T-helper 17 cell (primary cell): ENCODE results near the gene WWOX. TPM values are rescaled to one million over a fixed set of nuclear protein-coding genes. Genes with fewer than 3 reads are reported as not detected.

Experiments
- ATAC-seq: fragments of 150-1000 bp; cut with Tn5 transposase; 2 replicates; pipeline ENCODE4 v1.10.0; 2021; ENCODE audit warnings: mild to moderate bottlenecking, moderate library complexity
- DNase-seq, 3 donors: peaks; one replicate each; pipeline versions ENCODE4 v3.0.0 to v3.0.0-alpha.2; 2020 to 2021
- H3K9me3 ChIP-seq: one replicate; pipeline ENCODE4 v1.7.0; 2013; ENCODE audit warnings: low read length, mild to moderate bottlenecking; ENCODE audit not compliant: control insufficient read depth, poor library complexity, severe bottlenecking
- H3K27ac Mint-ChIP-seq: one replicate; pipeline ENCODE4 v1.8.0; 2022; ENCODE audit warnings: mild to moderate bottlenecking, moderate library complexity, mixed read lengths
- H3K27me3 Mint-ChIP-seq: one replicate; pipeline ENCODE4 v1.8.0; 2022; ENCODE audit warnings: mixed read lengths
- H3K36me3 Mint-ChIP-seq: one replicate; pipeline ENCODE4 v1.8.0; 2022; ENCODE audit warnings: low read depth, mixed read lengths
- H3K4me1 Mint-ChIP-seq: one replicate; pipeline ENCODE4 v1.8.0; 2022; ENCODE audit warnings: mild to moderate bottlenecking, mixed read lengths
- H3K4me3 Mint-ChIP-seq: one replicate; pipeline ENCODE4 v1.8.0; 2022; ENCODE audit warnings: mild to moderate bottlenecking, moderate library complexity, mixed read lengths
- total RNA-seq, 4 donors: library from RNA in 2 of 4; stranded (reverse) in 2 of 4; gene quantifications; one replicate each; pipeline ENCODE4 v1.2.3 and lab custom pipeline; 2022 to 2026

The WWOX gene
- total RNA-seq, 2 donors from 2014 or later = 26.8 to 29.7 TPM

DNA sequence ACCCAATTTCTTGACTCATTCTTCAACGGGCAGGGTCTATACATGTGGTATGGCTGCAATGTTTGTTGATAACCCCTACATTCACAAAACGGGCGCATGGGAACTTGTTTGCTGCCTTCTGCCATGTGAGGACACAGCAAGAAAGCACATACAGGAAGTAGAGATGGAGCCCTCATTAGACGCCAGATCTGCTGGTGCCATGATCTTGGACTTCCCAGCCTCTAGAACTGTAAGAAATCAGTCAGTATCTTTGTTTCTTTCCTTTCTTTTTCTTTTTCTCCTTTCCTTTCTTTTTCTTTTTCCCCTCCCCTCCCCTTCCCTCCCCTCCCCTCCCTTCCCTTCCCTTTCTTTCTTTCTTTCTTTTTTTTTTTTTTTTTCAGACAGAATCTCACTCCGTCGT is 165.2 kb downstream of the WWOX start:
- DNase-seq = no peak
- no peaks in the 10 kb centered on the region for H3K9me3 ChIP-seq
- no peak overlapping the region for H3K27ac Mint-ChIP-seq
- peaks cover 2% of the 10 kb centered on the region for H3K36me3 Mint-ChIP-seq
- no peaks in the 10 kb centered on the region for H3K4me1 Mint-ChIP-seq
- no peak for ATAC-seq
- H3K4me3 Mint-ChIP-seq = no peak overlapping the region
- H3K27me3 Mint-ChIP-seq = no peaks in the 10 kb centered on the region

GRCh38 chr16:78269256-78269655 is 169.8 kb downstream of the WWOX start:
- DNase-seq = no peak
- Mint-ChIP-seq H3K27me3 (no peaks in the 10 kb centered on the region), H3K4me3 (no peak overlapping the region), H3K4me1 (no peaks in the 10 kb centered on the region), H3K36me3 (peaks cover 2% of the 10 kb centered on the region), H3K27ac (no peak overlapping the region)
- ATAC-seq = no peak
- H3K9me3 ChIP-seq = no peaks in the 10 kb centered on the region

DNA sequence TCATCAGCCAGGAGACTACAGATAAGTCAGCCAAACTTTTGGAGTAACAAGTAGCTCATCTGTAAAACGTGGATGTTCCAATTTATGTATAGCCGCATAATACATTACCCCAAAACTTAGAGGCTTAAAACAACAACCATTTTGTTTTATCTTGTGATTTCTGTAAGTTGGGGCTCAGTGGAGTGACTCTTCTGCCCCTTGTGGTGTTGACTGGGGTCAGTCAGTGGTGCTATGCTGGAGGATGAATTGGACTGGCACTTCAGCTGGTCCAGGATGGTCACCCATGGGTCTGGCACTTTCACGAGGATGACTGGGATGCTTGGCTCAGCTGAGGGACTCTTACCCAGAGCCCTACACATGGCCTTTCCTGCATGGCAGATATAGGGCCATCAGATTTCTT is 172.5 kb downstream of the WWOX start:
- no peaks in the 10 kb centered on the region for H3K4me1 Mint-ChIP-seq
- no peaks in the 10 kb centered on the region for H3K9me3 ChIP-seq
- H3K4me3 Mint-ChIP-seq = no peak overlapping the region
- DNase-seq (no peak), ATAC-seq (no peak)
- H3K27ac Mint-ChIP-seq = no peak overlapping the region
- H3K36me3 Mint-ChIP-seq = peaks cover 2% of the 10 kb centered on the region
- H3K27me3 Mint-ChIP-seq = no peaks in the 10 kb centered on the region

DNA sequence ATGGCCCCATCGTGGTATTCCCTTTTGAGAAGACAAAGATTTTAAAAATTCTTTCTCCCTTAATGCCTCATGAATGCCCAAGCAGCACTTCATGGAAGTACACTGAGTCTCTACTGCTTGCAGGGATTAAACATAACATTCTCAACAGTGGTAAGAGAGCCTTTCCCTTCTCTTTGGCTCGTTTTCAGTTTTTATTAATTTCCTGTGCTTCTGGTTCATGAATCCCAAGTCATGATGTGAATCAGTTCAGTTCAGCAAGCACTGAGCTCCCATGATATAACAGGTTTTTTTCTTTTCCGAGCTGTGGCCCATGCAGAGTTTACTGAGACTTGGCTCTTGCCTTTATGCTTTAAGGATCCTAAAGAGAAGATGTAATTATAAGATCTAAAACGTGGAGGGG is 175.3 kb downstream of the WWOX start:
- H3K4me3 Mint-ChIP-seq = no peak overlapping the region
- peaks cover 2% of the 10 kb centered on the region for H3K36me3 Mint-ChIP-seq
- H3K27me3 Mint-ChIP-seq = no peaks in the 10 kb centered on the region
- DNase-seq = no peak
- no peak for ATAC-seq
- no peaks in the 10 kb centered on the region for H3K4me1 Mint-ChIP-seq
- H3K27ac Mint-ChIP-seq = no peak overlapping the region
- no peaks in the 10 kb centered on the region for H3K9me3 ChIP-seq

DNA sequence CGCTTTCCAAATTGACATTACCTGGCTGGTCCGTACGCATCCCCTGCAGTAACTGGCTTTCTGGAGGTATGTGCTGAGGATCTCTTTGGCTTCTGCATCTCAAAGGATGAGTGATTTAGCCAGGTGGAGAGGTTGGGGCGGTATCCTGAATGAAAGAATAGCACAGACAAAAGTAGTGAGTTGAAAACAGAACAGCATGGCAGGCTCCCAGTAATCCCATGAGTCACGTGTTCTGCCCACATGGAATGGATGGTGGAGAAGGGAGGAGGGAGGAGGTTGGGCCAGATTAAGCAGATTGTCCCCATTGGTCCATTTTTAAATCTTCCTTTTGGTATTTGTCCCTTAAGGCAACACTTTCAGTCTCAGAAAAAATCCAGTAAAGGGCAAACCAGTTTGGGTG is 176.0 kb downstream of the WWOX start:
- no peaks in the 10 kb centered on the region for H3K4me1 Mint-ChIP-seq
- ATAC-seq = no peak

GRCh38 chr16:78277321-78278055 is 178.0 kb downstream of the WWOX start:
- Mint-ChIP-seq H3K4me3 (no peak overlapping the region), H3K27me3 (no peaks in the 10 kb centered on the region)

More for the DNA sequence above, 176.0 kb downstream of the WWOX start:
- no peak for DNase-seq
- H3K27ac Mint-ChIP-seq = no peak overlapping the region
- peaks cover 2% of the 10 kb centered on the region for H3K36me3 Mint-ChIP-seq
- no peaks in the 10 kb centered on the region for H3K27me3 Mint-ChIP-seq
- no peaks in the 10 kb centered on the region for H3K9me3 ChIP-seq
- H3K4me3 Mint-ChIP-seq = no peak overlapping the region

GRCh38 chr16:78278056-78278450 is 178.6 kb downstream of the WWOX start:
- ATAC-seq (no peak), DNase-seq (no peak)
- Mint-ChIP-seq H3K27me3 (no peaks in the 10 kb centered on the region), H3K4me3 (no peak overlapping the region), H3K36me3 (peaks cover 2% of the 10 kb centered on the region), H3K27ac (no peak overlapping the region), H3K4me1 (no peaks in the 10 kb centered on the region)
- H3K9me3 ChIP-seq = no peaks in the 10 kb centered on the region

More at GRCh38 chr16:78277321-78278055, 178.0 kb downstream of the WWOX start:
- Mint-ChIP-seq H3K27ac (no peak overlapping the region), H3K4me1 (no peaks in the 10 kb centered on the region), H3K36me3 (peaks cover 2% of the 10 kb centered on the region)
- H3K9me3 ChIP-seq = no peaks in the 10 kb centered on the region
- ATAC-seq (no peak), DNase-seq (no peak)

- Mint-ChIP-seq H3K27ac (no peak overlapping the region), H3K4me3 (no peak overlapping the region), H3K36me3 (no peaks in the 10 kb centered on the region), H3K4me1 (no peaks in the 10 kb centered on the region), H3K27me3 (no peaks in the 10 kb centered on the region)
- ATAC-seq (no peak), DNase-seq (no peak)
- H3K9me3 ChIP-seq = no peaks in the 10 kb centered on the region
Measured at GRCh38 chr16:78281115-78281514, 181.7 kb downstream of the WWOX start.

GRCh38 chr16:78283548-78284251 is 184.2 kb downstream of the WWOX start:
- Mint-ChIP-seq H3K4me3 (no peak overlapping the region), H3K27ac (no peak overlapping the region), H3K27me3 (no peaks in the 10 kb centered on the region), H3K36me3 (no peaks in the 10 kb centered on the region), H3K4me1 (no peaks in the 10 kb centered on the region)
- ATAC-seq = no peak
- no peak for DNase-seq
- no peaks in the 10 kb centered on the region for H3K9me3 ChIP-seq

DNA sequence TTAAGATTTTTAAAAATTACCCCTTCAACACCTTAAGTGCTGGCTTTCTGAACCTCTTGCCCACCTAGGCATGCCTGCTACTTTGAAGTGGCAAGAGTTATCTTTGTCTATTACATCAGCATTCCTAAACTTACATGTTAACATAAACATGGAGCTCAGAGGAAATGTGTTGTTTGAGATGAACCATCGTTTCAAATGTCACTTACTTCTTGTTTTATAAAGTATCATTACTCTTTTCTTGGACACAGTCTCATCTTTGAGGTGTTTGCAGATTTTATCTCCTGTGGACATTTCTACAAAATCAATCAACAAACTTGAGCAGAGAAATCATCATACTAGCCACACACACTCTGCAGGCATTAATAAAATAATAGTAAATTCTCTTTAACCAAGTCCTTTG is 184.9 kb downstream of the WWOX start:
- H3K36me3 Mint-ChIP-seq = no peaks in the 10 kb centered on the region
- no peak overlapping the region for H3K4me3 Mint-ChIP-seq
- no peak for ATAC-seq

GRCh38 chr16:78284957-78285434 is 185.5 kb downstream of the WWOX start:
- no peak overlapping the region for H3K27ac Mint-ChIP-seq
- no peak overlapping the region for H3K4me3 Mint-ChIP-seq
- no peaks in the 10 kb centered on the region for H3K36me3 Mint-ChIP-seq
- no peaks in the 10 kb centered on the region for H3K27me3 Mint-ChIP-seq
- H3K9me3 ChIP-seq = no peaks in the 10 kb centered on the region
- ATAC-seq (no peak), DNase-seq (no peak)
- no peaks in the 10 kb centered on the region for H3K4me1 Mint-ChIP-seq

More for the DNA sequence above, 184.9 kb downstream of the WWOX start:
- H3K27me3 Mint-ChIP-seq = no peaks in the 10 kb centered on the region
- H3K9me3 ChIP-seq = no peaks in the 10 kb centered on the region
- no peaks in the 10 kb centered on the region for H3K4me1 Mint-ChIP-seq
- H3K27ac Mint-ChIP-seq = no peak overlapping the region
- DNase-seq = no peak

- no peaks in the 10 kb centered on the region for H3K27me3 Mint-ChIP-seq
- H3K27ac Mint-ChIP-seq = no peak overlapping the region
- H3K4me1 Mint-ChIP-seq = no peaks in the 10 kb centered on the region
- H3K4me3 Mint-ChIP-seq = no peak overlapping the region
- no peaks in the 10 kb centered on the region for H3K9me3 ChIP-seq
- no peaks in the 10 kb centered on the region for H3K36me3 Mint-ChIP-seq
- ATAC-seq (no peak), DNase-seq (no peak)
Measured at GRCh38 chr16:78285437-78285922, 186.0 kb downstream of the WWOX start.

- H3K9me3 ChIP-seq = no peaks in the 10 kb centered on the region
- Mint-ChIP-seq H3K4me3 (no peak overlapping the region), H3K4me1 (no peaks in the 10 kb centered on the region), H3K27me3 (no peaks in the 10 kb centered on the region), H3K36me3 (no peaks in the 10 kb centered on the region), H3K27ac (no peak overlapping the region)
- DNase-seq = no peak
- ATAC-seq = no peak
Measured at GRCh38 chr16:78286065-78286464, 186.6 kb downstream of the WWOX start.
